ENCODE results near the gene AGR2. TPM values are rescaled to one million over a fixed set of nuclear protein-coding genes. Genes with fewer than 3 reads are reported as not detected.

AGR2 gene
- total RNA-seq, 1 experiment from 2014 or later, result 0.93 TPM

GRCh38 chr7:16795624-16796023, 9.2 kb downstream of the AGR2 start:
- RAD21 ChIA-PET (ENCODE audit: low non-redundant PET in 1 of 2, low total read pairs in 2 of 2, uncharacterized antibody in 2 of 2, unreplicated experiment in 2 of 2), result no interaction called here
- no TSS peak for BruUV-seq (replicated peaks)

More at GRCh38 chr7:16795624-16796023, 9.2 kb downstream of the AGR2 start:
- H3K27me3 ChIP-seq (ENCODE audit: insufficient read depth, low read length), result no peaks in the 10 kb centered on the region
- no peaks in the 10 kb centered on the region for H3K79me2 ChIP-seq (ENCODE audit: insufficient read depth, low read length)
- DNase-seq (ENCODE audit: low read depth, low spot score) (no peak), ATAC-seq (no peak)
- no peak overlapping the region for H3K4me3 ChIP-seq (replicated peaks in 1 of 2; ENCODE audit: low read depth in 1 of 2, low read length in 2 of 2)
- no peak overlapping the region for H3K9ac ChIP-seq (ENCODE audit: low read length)
- POLR2A ChIA-PET, result no interaction called here
- CTCF ChIA-PET, result no interaction called here
- H3K4me1 ChIP-seq (ENCODE audit: control insufficient read depth in 1 of 2, insufficient read depth in 2 of 2, low read length in 2 of 2), result no peaks in the 10 kb centered on the region
- TF ChIP-seq POLR2A (IDR thresholded peaks at IDR 0.05; ENCODE audit: borderline replicate concordance, extremely low read depth, insufficient read depth, insufficient read length) (no peak), CBX3 (IDR thresholded peaks at IDR 0.05; ENCODE audit: low read depth) (no peak), SP1 (IDR thresholded peaks at IDR 0.05; ENCODE audit: low read depth) (no peak), SRF (IDR thresholded peaks at IDR 0.05; ENCODE audit: low read depth) (no peak), CTCF (IDR thresholded peaks at IDR 0.05 in 2 of 3, conservative IDR thresholded peaks at IDR 0.05 in 1 of 3; ENCODE audit: borderline replicate concordance in 1 of 3, insufficient read depth in 1 of 3, low read depth in 2 of 3, low read length in 2 of 3) (no peak), JUND (IDR thresholded peaks at IDR 0.05) (no peak), RAD21 (IDR thresholded peaks at IDR 0.05; ENCODE audit: low read depth) (no peak), ELF1 (IDR thresholded peaks at IDR 0.05; ENCODE audit: borderline replicate concordance, low read depth) (no peak), ATF3 (IDR thresholded peaks at IDR 0.05) (no peak), ZFX (IDR thresholded peaks at IDR 0.05) (no peak), EGR1 (IDR thresholded peaks at IDR 0.05; ENCODE audit: low read depth) (no peak), EZH2 (IDR thresholded peaks at IDR 0.05) (no peak), MAX (IDR thresholded peaks at IDR 0.05) (no peak), CEBPB (IDR thresholded peaks at IDR 0.05; ENCODE audit: low read depth) (no peak), POLR2AphosphoS5 (IDR thresholded peaks at IDR 0.05; ENCODE audit: low read depth, low read length) (no peak), YY1 (IDR thresholded peaks at IDR 0.05; ENCODE audit: extremely low read depth, insufficient replicate concordance, low read depth, low read length) (no peak)
- H3K27ac ChIP-seq (ENCODE audit: low read depth, low read length), result no peak overlapping the region
- H3K4me2 ChIP-seq (ENCODE audit: low read length), result no peak overlapping the region
- intact Hi-C loops (cut with micrococcal nuclease), result no loop called here
- H4K20me1 ChIP-seq (ENCODE audit: insufficient read depth), result no peaks in the 10 kb centered on the region
- H3K9me3 ChIP-seq (ENCODE audit: control insufficient read depth in 1 of 2, insufficient read depth in 1 of 2, low read depth in 1 of 2, low read length in 2 of 2), result no peaks in the 10 kb centered on the region
- H3K36me3 ChIP-seq (ENCODE audit: control insufficient read depth in 1 of 2, insufficient read depth in 2 of 2, low read length in 2 of 2), result no peaks in the 10 kb centered on the region
- no peak overlapping the region for H2AFZ ChIP-seq (ENCODE audit: low read depth, low read length, poor library complexity, severe bottlenecking)
- no peaks in the 10 kb centered on the region for H3K9me2 ChIP-seq (ENCODE audit: insufficient read depth)
